HL-60 (cell line): ENCODE data around the gene PRSS50.

Experiments
- POLR2AphosphoS5 ChIP-seq: IDR thresholded peaks from 2 replicates; pipeline ENCODE4 v1.6.1; 2012; ENCODE audit warnings: low read depth
- TF ChIP-seq, protein P1 (sequence below): IDR thresholded peaks from one replicate; pipeline ENCODE4 v1.5.1; 2011; ENCODE audit warnings: low read length, control low read depth, inconsistent platforms; ENCODE audit not compliant: insufficient read depth

GRCh38 chr3:46692566-46692990 lies 25.1 kb downstream of the PRSS50 start:
- TF ChIP-seq, protein P1, sequence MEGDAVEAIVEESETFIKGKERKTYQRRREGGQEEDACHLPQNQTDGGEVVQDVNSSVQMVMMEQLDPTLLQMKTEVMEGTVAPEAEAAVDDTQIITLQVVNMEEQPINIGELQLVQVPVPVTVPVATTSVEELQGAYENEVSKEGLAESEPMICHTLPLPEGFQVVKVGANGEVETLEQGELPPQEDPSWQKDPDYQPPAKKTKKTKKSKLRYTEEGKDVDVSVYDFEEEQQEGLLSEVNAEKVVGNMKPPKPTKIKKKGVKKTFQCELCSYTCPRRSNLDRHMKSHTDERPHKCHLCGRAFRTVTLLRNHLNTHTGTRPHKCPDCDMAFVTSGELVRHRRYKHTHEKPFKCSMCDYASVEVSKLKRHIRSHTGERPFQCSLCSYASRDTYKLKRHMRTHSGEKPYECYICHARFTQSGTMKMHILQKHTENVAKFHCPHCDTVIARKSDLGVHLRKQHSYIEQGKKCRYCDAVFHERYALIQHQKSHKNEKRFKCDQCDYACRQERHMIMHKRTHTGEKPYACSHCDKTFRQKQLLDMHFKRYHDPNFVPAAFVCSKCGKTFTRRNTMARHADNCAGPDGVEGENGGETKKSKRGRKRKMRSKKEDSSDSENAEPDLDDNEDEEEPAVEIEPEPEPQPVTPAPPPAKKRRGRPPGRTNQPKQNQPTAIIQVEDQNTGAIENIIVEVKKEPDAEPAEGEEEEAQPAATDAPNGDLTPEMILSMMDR = no peak
- no peak for TF ChIP-seq POLR2AphosphoS5
